ENCODE results near the gene ADAMTS20. TPM values are rescaled to one million over a fixed set of nuclear protein-coding genes. Genes with fewer than 3 reads are reported as not detected.

Gene ADAMTS20
- total RNA-seq, 1 donor from 2014 or later: not detected

DNA sequence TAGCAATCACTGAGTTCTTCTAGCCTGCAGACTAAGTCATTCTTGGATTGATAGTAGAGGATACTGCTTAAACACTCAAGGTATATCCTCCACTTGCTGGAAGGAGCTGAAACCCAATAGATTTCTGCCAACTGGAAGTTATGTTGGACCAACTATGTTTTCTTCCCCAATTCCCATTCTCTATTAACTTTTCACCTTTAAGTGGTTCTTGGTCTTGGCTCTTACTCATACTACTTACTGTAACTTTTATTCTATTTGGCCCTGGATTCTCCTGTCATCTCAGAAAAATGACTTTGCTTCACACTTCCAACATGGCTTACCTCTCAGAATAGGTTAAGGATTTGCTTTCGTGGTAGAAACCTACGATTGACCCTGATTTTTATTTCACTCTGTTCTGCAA is 244.9 kb downstream of the ADAMTS20 start:
- intact Hi-C loops (cut with micrococcal nuclease): no loop called here
- no peaks in the 10 kb centered on the region for H3K27me3 Mint-ChIP-seq
- H3K9me3 Mint-ChIP-seq: peaks cover 3% of the 10 kb centered on the region
- no peak overlapping the region for H3K4me3 Mint-ChIP-seq
- no peak overlapping the region for H3K27ac Mint-ChIP-seq
- H3K36me3 Mint-ChIP-seq (ENCODE audit: low read depth): no peaks in the 10 kb centered on the region
- DNase-seq: no peak
- H3K4me1 Mint-ChIP-seq: no peaks in the 10 kb centered on the region

DNA sequence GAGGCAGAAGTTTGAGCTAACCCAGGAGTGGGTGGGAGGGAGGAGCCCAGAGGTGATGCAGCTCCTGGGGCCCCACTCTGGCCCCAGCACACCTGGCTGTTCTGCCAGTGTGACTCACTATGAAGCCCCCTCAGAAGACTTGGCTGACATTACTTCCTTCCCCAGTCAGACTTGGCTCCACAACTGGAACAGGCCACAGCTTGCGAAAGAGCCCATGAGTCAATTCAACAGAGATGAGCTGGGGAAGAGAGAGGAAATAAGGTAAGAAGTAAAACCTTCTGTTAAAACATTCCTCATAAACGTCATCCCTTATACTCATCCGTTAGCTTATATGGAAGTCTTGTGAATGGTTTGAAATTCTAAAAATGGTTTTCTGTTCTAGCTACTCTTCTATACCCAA is 245.9 kb downstream of the ADAMTS20 start:
- Mint-ChIP-seq H3K4me3 (no peak overlapping the region), H3K4me1 (no peaks in the 10 kb centered on the region), H3K9me3 (peaks cover 3% of the 10 kb centered on the region), H3K27ac (no peak overlapping the region), H3K36me3 (ENCODE audit: low read depth) (no peaks in the 10 kb centered on the region), H3K27me3 (no peaks in the 10 kb centered on the region)
- intact Hi-C loops (cut with micrococcal nuclease): no loop called here
- no peak for DNase-seq

DNA sequence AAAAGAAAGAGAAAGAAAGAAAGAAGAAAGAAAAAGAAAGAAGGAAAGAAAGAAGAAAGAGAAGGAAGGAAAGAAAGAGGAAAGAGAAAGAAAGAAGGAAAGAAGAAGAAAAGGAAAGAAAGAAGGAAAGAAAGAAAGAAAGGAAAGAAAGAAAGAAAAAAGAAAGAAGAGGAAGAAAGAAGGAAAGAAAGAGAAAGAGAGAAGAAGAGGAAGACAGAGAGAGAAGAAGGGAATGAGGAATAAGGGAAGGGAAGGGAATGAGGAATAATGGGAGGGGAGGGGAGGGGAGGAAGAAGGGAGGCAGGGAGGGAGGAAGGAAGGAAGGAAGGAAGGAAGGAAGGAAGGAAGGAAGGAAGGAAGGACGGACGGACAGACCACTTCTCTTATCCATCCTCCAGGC is 246.9 kb downstream of the ADAMTS20 start:
- no peak for DNase-seq
- Mint-ChIP-seq H3K9me3 (peaks cover 3% of the 10 kb centered on the region), H3K4me3 (no peak overlapping the region), H3K36me3 (ENCODE audit: low read depth) (no peaks in the 10 kb centered on the region), H3K27ac (no peak overlapping the region), H3K4me1 (no peaks in the 10 kb centered on the region), H3K27me3 (no peaks in the 10 kb centered on the region)
- intact Hi-C loops (cut with micrococcal nuclease): no loop called here

Other genes with a start within 250 kb of the ADAMTS20 start
- gene PUS7L, start 206.6 kb upstream of the ADAMTS20 start, total RNA-seq: 23.0 and 29.1 TPM in 2 replicates
- gene IRAK4, start 206.7 kb upstream of the ADAMTS20 start, total RNA-seq: 21.4 and 23.5 TPM in 2 replicates

Measured in activated CD4-positive, alpha-beta T cell treated with anti-CD3 and anti-CD28 coated beads, Interleukin-2, amount 10 ng/mL, durations not matched to agents 24 days and 14 days (primary cell).